ENCODE measurements around the gene RSPH4A. TPM values are rescaled to one million over a fixed set of nuclear protein-coding genes. Genes with fewer than 3 reads are reported as not detected.

Gene RSPH4A
- total and polyA plus RNA-seq, 2 donors (not counting 3 experiments of a cell fraction or from before 2014, with no cell fraction given) = 0.06 to 0.15 TPM

DNA sequence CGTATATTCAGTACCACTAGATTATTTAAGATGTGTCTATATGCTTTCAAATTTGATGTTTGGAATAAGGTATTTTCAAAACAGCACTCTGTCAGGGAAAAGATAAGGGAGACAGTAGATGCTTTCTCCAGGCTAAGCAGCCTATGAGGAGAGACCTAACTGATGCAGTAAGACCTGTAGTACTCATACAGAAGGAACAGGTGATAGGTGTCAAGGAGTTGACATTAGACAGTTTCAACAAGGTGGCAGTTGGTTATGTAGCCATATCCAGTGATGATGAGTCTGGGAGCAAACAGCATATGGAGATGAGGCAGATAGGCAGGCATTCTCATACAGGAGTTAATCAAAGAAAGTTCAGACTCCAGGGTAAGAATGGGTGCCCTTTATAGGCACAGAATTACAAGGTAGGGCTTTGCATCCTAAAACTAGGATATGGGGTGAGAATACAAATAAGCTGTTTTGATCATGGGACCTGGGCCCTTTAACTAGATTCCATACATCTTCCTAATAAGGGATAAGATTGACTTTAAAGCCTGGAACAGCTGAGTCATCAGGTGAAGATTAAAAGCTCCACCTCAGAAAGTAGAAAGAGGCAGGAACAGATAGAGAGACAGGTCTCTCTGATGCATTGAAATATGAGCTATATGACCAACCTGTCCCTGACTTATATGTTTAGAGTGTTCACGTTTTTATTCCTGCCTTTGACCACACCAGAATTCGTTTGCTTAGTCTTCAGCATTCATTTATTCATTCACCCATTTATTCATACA lies 7.9 kb downstream of the RSPH4A start:
- H3K27me3 ChIP-seq (ENCODE audit: control insufficient read depth in 2 of 2, insufficient read depth in 2 of 2, low read length in 2 of 2) = peaks cover 0 to 2% of the 10 kb centered on the region in 2 experiments
- H2AFZ ChIP-seq (ENCODE audit: low read depth, low read length) = no peak overlapping the region
- H3K4me1 ChIP-seq (ENCODE audit: control insufficient read depth, extremely low read depth, insufficient read depth, low read length) = peaks cover 2% of the 10 kb centered on the region
- dilution Hi-C loops (cut with MboI; ENCODE audit: extremely low pct_ligation_motif_present, low sequenced_read_pairs) (no loop called here), intact Hi-C loops (cut with micrococcal nuclease) (no loop called here)
- TF ChIP-seq CTCF (IDR thresholded peaks at IDR 0.05; ENCODE audit: extremely low read depth in 1 of 2, insufficient read depth in 1 of 2, low read depth in 1 of 2, low read length in 2 of 2) (no peak), GATA2 (IDR thresholded peaks at IDR 0.05; ENCODE audit: insufficient read depth, insufficient read length, low read depth, low read length) (no peak), POLR2AphosphoS5 (IDR thresholded peaks at IDR 0.05; ENCODE audit: insufficient read depth, low read depth, low read length) (no peak), FOS (IDR thresholded peaks at IDR 0.05; ENCODE audit: borderline replicate concordance, insufficient read depth, low read length) (no peak), JUN (IDR thresholded peaks at IDR 0.05; ENCODE audit: borderline replicate concordance, insufficient read depth, insufficient read length, low read depth) (no peak), POLR2A (IDR thresholded peaks at IDR 0.05; ENCODE audit: low read depth, low read length) (no peak), MYC (IDR thresholded peaks at IDR 0.05; ENCODE audit: low read depth, low read length) (no peak), EZH2 (IDR thresholded peaks at IDR 0.05; ENCODE audit: borderline replicate concordance, low read depth, low read length, severe bottlenecking) (no peak)
- TF ChIP-seq, protein P1, sequence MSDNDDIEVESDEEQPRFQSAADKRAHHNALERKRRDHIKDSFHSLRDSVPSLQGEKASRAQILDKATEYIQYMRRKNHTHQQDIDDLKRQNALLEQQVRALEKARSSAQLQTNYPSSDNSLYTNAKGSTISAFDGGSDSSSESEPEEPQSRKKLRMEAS (IDR thresholded peaks at IDR 0.05; ENCODE audit: insufficient read depth, insufficient read length) = no peak
- H3K9me1 ChIP-seq (replicated peaks; ENCODE audit: control insufficient read depth, extremely low read depth, insufficient read depth, low read length) = no peaks in the 10 kb centered on the region
- ChIA-PET POLR2A (no interaction called here), CTCF (interaction anchor here (0.8 to 2.0 kb wide), 3 partner anchors 8 to 12 kb away, joined by 3 to 5 read pairs (median 4); partner anchors contain the start of gene RSPH4A)
- H4K20me1 ChIP-seq (replicated peaks; ENCODE audit: control insufficient read depth, extremely low read depth, insufficient read depth, low read length) = no peaks in the 10 kb centered on the region
- H3K4me2 ChIP-seq (ENCODE audit: insufficient read depth, low read length) = no peak overlapping the region
- no peaks in the 10 kb centered on the region for H3K9me3 ChIP-seq (replicated peaks; ENCODE audit: control insufficient read depth, insufficient read depth, low read length)
- H3K9ac ChIP-seq (replicated peaks; ENCODE audit: extremely low read depth, insufficient read depth, low read length) = no peak overlapping the region
- no peak overlapping the region for H3K4me3 ChIP-seq (replicated peaks in 1 of 3; ENCODE audit: insufficient read depth in 1 of 3, low read depth in 1 of 3, low read length in 3 of 3)
- no peaks in the 10 kb centered on the region for H3K79me2 ChIP-seq (ENCODE audit: control insufficient read depth, insufficient read depth, low read length)
- no peak for DNase-seq (ENCODE audit: low read depth, low spot score)
- no peak overlapping the region for H3K27ac ChIP-seq (ENCODE audit: insufficient read depth, low read depth, low read length)
- no peak for FAIRE-seq
- BruUV-seq (replicated peaks) = no TSS peak
- H3K36me3 ChIP-seq (ENCODE audit: control insufficient read depth in 2 of 2, extremely low read depth in 1 of 2, insufficient read depth in 2 of 2, low read length in 2 of 2) = no peaks in the 10 kb centered on the region
